ENCODE results near the gene THAP7. TPM values are rescaled to one million over a fixed set of nuclear protein-coding genes. Genes with fewer than 3 reads are reported as not detected.
"Not testable (repeated sequence)": the region's sequence is repeated elsewhere in the genome, so short reads cannot be mapped to it uniquely, and the experiment has no call there.

The THAP7 gene
- polyA plus RNA-seq, 10 donors, result 11.9 to 20.6 (median 15.6) TPM

DNA sequence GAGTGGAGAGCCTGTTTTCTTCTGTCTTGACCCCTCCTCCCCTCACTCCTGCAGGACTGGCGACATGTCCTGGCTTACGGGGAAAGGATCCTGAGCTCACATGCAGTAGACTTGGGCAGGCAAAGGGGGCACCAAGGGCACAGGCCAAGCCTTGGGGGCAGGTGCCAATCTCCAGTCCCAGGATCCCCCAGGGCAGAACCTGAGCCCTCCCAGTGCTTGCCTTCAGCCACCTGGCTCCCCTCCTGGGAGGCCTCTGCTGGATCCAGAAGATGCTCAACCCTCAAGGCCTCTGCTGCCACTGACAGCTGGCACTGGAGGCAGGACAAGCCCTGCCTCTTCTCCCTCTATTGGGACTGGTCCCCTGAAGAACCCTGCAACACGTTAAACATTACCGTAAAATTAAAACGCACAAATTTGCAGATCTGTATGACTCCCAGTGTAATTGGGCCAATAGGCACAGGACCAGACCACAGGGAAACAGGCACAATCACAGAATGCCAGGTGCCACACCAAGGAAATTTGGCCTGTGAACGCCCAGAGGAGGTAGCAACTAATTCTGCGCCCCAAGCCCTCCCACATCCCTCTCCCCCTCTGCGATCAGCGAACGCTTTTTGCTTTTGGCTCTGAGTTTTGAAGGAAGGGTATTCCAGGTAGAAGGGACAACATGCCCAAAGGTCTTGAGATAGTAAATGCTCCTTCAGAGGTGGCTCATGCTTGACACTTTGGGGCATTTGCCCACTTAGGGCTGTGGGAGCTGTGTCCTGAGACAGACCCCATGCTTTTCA lies 20.8 kb downstream of the THAP7 start:
- DNase-seq, result no peak

DNA sequence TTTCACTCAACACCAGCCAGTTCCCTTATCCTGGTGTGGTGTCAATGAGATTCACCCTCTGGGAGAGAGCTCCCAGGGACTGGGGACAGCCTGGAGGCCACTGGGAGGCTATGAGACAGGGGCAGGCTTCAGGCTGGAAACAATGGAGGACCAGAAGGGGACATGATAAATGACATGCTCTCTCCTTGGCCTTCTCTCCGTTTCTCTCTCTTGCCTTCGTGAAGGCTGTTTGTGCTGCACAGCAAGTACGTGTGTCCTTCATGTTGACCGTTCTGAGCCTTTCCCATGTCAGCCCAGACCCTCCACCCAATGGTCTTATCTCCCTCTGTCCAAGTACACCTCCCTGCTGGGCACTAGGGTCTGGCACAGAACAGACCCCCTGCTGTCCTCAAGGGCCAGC lies 21.4 kb downstream of the THAP7 start:
- no peak for DNase-seq

DNA sequence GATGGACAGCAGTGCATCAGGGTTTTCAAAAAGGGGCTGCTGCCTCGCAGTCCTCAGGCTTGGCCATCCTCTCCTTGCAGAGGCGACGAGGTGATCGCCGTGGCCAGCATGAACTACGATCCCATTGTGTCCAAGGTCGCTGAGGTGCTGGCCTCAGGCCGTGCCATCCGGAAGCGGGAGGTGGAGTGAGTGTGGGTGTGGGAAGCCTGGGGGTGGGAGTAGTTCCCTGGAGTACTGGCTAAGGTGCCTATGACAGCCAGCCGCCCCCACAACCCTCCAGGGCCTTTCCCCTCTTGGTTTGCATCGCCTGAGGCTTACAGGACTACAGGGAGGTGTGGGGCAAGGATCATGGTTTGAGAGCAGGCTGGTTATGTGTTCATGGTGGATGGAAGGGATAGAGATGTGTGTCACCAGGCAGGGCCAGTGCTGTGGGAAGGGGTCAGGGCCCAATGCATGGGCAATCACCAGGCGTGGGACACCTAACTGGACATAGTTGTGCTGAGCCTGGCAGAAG lies 21.9 kb downstream of the THAP7 start:
- DNase-seq, result no peak

DNA sequence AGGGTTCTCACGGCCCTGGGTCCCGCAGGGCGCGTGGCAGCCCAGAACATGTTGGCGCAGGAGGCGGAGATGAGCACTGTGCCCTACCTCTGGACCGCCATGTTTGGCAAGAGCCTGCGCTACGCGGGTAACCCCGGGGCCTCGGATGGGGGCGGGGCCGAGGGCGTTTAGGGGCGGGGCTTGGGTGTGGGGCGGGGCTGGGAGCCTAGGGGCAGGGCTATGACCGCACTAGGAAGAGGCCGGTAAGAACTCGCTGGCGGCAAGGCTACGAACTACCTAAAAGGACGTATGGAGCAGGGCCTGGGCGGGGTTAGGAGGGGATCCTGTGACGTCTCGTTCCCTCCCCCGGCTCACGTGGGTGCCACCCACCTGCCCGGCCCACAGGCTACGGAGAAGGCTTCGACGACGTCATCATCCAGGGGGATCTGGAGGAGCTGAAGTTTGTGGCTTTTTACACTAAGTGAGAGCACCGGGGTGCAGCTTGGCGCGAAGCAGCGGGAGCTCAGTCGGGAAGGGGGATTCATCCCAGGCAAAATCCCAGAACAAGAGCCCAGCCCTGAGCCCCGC lies 22.6 kb downstream of the THAP7 start:
- DNase-seq, result peak in 2 of 3 donors; percentile 34 to 71

DNA sequence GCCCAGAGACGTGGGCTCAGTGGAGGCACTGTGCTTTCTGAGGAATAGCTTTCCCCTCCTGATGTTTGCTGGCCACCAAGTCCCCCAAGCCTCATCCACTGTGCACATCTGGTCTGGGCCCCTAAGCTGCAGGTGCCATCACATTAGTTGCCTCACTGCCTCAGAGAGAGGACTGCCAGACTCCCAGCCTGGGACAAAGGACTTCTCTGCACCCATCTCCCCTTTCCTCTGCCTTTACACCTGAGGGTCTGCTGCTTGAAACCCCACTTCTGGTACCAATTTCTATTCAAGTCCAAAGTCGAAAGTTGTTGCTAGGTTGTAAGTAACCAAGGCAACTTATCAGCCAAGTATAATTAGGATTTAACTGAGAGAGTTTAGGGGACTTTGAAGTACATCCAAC lies 23.5 kb downstream of the THAP7 start:
- DNase-seq, result no peak

DNA sequence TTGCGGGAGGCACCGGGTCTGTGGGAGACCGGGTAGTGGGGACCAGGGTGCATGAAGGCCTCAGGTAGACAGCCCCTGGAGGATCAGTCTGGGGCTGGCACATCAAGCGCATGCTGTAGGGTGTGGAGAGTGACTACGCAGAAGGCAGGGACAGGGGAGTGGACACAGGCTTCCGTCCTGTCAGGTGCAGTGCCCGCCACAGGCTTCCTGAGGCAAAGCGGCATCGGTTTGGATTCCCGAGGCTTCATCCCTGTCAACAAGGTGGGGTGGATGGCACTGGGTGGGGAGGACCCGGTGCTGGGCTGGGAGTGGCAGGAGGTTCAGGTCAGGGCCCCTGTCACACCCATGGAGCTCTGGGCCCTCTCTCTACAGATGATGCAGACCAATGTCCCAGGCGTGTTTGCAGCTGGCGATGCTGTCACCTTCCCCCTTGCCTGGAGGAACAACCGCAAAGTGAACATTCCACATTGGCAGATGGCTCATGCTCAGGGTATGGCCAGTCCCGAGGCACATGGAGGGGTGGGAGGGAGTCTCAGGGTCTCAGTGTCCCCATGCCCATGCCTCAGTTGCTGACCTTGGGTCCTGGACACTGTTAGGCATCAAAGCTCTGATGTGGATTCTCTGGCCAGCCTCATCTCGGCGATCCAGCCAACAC lies 24.3 kb downstream of the THAP7 start:
- no peak for DNase-seq

DNA sequence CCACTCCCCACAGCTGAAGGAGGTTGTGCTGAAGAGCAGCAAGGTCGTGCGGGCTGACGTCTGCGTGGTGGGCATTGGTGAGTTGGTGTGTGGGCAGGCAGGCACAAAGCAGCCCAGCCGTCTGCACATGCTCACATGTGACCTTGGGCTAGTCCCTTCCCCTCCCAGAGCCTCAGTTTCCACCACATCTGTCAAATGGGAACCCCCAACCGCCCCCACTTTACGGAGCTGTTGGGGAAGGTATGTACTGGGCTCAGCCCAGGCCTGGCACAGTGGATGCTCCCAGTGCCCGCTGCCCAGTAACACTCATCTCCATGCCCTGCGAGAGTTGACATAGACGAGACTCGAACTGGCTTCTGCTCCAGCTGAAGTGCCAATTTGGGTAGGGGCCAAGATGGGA lies 24.9 kb downstream of the THAP7 start:
- DNase-seq, result no peak

DNA sequence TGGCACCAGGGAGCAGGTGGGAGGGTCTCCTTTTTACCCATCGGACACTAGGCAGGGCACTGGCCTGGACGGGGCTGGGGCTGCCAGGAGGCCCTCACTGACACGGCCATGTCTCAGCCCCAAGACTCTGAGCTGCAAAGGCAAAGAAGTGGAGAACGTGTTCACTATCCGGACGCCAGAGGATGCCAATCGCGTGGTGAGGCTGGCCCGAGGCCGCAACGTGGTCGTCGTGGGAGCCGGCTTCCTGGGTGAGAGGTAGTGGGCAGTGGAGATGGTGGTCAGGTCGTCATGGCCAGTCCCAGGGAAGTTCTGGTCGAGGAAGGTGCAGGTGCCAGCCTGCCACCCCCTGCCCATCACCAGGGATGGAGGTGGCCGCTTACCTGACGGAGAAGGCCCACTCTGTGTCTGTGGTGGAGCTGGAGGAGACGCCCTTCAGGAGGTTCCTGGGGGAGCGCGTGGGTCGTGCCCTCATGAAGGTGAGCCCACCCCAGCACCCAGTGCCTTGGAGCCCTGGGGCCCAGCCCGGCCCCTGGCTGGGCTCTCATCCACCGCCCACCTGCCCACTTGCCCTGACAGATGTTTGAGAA lies 25.5 kb downstream of the THAP7 start:
- no peak for DNase-seq

DNA sequence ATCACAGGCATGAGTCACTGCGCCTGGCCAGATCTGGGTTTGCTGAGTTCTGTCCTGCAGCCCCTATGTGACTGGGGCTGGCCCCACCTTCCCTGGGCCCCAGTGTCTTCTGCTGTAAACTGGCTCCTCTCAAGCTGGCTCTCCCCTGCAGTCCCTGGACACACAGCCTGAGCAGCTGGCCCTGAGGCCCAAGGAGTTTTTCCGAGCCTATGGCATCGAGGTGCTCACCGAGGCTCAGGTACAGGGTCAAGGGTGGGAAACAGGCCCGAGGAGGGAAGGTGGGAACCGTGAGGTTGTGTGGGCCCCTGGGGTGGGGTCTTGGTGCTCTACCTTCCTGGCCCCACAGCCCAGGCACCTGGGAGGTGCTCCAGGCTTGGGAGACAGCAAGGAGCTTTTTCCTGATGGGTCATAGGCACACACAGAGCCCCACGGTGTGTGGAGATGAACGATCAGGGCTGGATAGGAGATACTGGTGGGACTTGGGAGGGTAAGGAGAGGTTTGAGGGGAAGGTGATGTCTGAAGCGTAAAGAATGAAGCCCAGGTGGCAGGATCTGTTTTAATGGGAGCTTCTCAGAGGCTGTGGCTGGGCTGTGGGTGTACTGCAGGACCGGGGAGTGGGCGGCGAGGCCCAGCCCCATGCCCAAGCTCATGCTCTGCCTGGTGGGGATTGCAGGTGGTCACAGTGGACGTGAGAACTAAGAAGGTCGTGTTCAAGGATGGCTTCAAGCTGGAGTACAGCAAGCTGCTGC lies 26.2 kb downstream of the THAP7 start:
- DNase-seq, result no peak

DNA sequence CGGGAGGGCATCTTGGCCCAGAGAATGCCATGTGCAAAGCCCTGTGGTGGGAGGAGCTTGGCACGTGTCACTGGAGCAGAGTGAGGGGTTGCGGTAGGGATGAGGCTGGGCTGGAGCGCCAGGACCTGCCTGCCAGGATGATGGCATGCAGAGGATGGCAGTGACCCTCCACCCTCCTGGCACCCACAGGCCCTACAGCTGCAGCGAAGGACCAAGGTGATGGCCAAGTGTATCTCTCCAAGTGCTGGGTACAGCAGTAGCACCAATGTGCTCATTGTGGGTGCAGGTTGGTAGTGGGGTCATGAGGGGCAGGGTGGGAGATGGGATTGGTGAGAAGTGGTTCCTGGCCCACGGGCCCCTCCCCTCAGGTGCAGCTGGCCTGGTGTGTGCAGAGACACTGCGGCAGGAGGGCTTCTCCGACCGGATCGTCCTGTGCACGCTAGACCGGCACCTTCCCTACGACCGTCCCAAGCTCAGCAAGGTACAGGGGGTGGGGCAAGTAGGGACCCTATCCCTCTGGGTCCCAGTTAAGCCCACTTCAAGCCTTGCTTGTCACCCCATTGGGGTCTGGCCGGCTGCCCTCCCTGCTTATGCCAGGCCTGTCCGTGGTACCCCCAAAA lies 27.5 kb downstream of the THAP7 start:
- no peak for DNase-seq

DNA sequence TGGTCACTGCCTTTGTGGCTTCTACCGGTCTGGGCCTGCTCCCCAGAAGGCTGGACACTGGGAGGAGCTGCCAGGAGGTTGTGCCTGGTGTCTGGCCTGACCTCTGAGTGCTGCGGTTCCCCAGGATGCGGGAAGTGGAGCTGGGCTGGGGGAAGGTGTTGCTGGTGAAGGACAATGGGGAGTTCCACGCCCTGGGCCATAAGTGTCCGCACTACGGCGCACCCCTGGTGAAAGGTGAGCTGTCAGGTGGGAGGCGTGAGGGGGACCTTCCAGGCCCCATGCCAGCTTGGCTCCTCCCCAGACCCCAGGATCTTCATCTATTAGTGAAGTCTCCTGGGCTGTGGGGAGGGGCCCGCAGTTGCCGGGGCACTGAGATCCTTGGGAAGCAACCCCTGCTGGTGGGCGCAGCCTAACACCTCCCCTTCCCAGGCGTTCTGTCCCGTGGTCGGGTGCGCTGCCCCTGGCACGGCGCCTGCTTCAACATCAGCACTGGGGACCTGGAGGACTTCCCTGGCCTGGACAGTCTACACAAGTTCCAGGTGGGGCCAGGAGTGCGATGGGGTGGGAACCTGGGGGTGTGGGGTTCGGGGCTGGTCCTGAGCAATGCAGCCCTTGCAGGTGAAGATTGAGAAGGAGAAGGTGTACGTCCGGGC lies 28.2 kb downstream of the THAP7 start:
- DNase-seq, result no peak

DNA sequence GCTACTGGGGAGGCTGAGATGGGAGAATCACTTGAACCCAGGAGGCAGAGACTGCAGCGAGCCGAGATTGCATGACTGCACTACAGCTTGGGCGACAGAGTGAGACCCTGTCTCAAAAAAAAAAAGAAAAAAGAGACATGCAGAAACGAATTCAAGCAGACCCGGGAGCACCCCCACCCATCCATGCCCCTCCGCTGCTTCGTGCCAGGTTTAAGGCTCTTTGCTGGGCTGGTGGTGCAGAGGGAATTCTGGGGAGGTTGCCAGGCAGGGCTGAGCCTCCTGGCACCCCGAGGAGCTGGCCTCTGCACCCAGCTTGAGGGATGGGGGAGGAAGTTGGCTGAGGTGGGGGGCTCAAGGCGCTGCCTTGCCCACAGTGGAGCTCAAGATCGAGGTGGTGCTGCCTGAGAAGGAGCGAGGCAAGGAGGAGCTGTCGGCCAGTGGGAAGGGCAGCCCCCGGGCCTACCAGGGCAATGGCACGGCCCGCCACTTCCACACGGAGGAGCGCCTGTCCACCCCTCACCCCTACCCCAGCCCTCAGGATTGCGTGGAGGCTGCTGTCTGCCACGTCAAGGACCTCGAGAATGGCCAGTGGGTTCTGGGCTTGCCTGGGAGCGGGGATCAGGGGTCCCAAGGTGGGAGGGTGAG lies 28.9 kb downstream of the THAP7 start:
- no peak for DNase-seq

DNA sequence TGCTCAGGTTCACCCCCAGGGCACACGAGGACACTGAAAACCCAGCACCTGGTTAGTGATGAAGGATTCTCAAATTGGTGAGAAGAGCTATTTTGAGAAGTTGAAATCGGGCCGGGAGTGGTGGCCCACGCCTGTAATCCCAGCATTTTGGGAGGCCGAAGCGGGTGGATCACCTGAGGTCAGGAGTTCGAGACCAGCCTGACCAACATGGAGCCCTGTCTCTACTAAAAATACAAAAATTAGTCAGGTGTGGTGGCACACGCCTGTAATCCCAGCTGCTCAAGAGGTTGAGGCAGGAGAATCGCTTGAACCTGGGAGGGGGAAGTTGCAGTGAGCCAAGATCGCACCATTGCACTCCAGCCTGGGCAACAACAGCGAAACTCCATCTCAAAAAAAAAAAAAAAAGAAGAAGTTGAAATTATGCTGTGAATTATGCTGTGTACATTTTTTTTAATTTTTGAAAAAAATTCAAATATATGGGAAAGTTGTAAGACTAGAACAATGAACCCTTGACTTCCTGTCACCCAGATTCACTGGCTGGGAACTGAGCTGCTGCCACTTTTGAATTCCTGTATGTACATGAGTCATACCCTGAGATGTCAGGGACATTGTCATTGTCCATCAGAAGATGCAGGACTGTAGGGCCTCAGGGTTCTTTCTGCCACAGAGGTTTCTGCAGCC lies 29.8 kb downstream of the THAP7 start:
- DNase-seq, result not testable (repeated sequence)

DNA sequence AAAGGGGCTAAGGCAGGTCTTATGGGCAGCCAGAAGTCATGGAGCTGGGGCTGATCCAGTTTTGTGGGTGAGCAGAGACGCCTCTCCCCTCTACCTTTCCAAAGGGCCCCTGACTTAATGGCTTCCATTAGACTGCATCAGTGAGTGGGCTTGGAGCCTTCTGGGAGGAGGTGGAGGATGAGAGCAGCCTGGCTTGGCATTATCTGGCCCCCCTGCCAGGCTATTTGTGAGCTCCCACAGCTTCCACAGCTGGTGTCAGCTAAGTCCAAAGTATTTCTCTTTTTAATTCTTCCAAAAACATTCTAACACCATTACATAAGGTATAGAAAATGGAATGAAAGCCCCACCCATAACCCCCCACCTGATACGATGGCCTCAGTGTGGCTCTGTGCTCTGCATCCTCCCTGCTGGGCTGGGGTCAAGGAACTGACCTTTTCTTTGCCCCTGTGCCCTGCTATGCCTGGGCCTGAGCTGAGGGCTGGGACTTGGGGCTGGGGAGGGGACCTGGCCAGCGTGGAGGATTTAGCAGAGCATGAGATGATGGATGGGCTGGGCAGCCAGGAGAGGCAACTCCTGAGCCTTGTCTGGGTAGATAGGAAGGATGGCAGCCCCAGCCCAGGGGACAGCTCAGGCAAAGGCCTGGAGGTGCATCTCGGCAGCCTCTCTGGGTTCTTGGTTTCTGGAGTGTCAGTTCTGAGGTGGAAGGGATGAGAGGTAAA lies 30.8 kb downstream of the THAP7 start:
- no peak for DNase-seq

DNA sequence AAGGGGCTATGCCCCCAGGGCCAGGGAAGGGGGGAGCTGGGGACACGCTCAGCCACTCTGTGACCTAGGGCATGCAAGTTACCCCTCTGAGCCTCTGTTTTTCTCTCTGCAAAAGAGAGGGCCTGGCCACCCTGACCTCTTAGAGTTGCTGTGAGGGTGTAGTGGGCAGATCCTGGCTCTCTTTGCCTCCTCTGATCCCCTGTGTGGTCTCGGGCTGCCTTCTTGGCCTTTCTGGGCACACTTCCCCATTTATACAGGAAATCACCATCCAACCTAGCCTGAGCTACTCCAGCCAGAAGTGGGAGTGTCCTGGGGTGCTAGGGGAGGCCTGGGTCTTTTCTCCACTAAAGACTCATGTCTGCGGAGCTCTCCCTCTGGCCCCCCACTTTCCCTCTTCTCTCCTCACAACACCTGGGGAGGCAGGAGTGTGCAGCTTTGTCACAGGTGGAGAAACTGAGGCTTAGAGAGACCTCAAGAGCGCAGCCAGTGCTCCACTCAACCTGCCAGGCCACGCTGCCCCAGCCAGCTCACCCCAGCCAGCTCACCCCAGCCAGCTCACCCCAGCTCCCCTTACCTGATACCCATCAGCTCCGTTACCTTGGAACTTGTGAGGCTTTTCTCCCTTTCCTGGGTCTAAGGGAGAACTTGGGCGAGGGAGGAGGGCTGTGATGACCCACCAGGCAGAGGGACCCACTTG lies 33.5 kb downstream of the THAP7 start:
- DNase-seq, result no peak

DNA sequence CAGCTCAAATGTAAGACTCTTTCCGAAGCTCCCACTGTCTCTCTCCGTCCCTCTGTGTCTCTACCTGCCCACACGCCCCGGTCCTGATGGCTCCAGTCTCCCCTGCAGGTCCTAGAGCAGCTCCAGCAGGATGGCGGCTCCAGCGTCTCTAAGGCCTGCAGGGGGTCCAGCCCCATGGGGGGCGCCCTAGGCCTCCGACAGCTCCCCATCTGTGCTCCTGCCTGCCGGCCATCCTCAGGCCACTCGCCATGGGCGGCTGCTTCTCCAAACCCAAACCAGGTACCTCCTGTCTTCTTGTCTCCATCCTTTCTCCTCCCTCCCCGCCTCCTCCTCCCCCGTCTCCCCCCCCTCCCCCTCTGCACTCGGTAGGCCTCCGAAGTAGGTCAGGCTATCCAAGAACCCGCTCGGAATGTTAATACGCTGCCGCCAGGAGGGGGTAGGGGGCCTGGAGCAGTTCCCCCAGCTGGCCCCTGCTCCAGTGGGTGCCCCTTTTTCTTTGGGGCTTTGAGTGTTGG lies 34.2 kb downstream of the THAP7 start:
- DNase-seq, result no peak

DNA sequence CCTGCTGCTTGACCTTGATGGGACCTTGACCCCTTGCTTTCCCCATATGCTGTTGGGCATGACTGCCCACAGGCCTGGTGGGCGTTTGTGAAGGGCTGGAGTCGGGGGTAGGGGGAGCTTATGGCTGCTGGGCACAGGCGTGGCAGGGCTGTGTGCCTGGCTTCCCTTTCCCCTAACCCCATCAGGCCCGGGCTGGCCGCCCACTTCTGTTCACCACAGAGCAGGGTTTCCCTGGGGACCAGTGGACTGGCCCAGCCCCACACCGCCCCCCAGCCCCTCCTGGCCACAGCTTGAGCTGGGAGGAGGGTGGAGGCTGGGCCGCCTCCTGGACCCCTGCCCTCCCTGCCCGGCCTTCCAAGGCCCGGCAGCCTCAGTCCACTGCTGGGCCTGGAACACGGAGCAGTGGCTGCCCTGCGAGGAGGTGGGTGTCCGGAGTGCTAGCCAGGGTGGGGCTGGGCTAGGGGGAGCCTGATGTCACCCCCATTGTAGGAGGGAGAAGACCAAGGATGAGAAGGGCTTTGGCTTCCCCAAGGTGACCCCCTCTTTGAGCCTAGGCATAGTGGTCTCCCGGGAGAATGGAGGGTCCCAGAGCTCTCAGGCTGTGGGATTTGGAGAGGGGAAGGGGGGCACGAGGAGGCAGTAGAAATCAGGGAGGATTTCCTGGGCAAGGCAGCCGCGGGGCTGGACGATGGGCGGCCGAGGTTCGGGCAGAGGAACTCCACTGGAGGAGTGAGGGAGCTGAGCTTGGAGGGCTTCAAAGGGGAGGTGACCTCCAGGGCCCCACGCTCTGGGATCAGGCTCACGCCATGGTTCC lies 34.8 kb downstream of the THAP7 start, which contains the start of gene AIFM3:
Gene AIFM3 (plus strand): TSS at position 373 of the 814 bp plus-strand sequence. CDS start 690 bp downstream, outside the sequence.
- no peak for DNase-seq
